ENCODE measurements around the gene ZNF407. TPM values are rescaled to one million over a fixed set of nuclear protein-coding genes. Genes with fewer than 3 reads are reported as not detected.

Gene ZNF407
- total and polyA plus RNA-seq, 12 donors = 2.5 to 14.9 (median 12.7) TPM

DNA sequence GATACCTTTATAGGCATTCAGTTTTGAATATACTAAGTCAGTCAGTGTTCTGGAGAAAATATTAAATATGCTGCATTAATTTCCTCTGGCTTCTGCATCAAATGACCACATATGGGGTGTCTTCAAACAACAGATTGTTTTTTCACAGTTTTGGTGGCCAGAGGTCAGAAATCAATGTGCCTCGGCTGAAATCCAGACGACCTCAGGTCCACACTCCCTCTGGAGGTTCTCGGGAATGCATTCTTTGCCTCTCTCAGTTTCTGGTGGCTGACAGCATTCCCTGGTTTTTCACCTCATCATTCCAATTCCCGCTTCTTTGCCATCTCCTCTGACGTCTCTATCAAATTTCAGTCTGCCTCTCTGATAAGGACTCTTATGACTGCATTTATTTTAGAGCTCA is 142.3 kb downstream of the ZNF407 start:
- TF ChIP-seq, protein P1, sequence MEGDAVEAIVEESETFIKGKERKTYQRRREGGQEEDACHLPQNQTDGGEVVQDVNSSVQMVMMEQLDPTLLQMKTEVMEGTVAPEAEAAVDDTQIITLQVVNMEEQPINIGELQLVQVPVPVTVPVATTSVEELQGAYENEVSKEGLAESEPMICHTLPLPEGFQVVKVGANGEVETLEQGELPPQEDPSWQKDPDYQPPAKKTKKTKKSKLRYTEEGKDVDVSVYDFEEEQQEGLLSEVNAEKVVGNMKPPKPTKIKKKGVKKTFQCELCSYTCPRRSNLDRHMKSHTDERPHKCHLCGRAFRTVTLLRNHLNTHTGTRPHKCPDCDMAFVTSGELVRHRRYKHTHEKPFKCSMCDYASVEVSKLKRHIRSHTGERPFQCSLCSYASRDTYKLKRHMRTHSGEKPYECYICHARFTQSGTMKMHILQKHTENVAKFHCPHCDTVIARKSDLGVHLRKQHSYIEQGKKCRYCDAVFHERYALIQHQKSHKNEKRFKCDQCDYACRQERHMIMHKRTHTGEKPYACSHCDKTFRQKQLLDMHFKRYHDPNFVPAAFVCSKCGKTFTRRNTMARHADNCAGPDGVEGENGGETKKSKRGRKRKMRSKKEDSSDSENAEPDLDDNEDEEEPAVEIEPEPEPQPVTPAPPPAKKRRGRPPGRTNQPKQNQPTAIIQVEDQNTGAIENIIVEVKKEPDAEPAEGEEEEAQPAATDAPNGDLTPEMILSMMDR (IDR thresholded peaks at IDR 0.05) = no peak
- ATAC-seq = no peak

DNA sequence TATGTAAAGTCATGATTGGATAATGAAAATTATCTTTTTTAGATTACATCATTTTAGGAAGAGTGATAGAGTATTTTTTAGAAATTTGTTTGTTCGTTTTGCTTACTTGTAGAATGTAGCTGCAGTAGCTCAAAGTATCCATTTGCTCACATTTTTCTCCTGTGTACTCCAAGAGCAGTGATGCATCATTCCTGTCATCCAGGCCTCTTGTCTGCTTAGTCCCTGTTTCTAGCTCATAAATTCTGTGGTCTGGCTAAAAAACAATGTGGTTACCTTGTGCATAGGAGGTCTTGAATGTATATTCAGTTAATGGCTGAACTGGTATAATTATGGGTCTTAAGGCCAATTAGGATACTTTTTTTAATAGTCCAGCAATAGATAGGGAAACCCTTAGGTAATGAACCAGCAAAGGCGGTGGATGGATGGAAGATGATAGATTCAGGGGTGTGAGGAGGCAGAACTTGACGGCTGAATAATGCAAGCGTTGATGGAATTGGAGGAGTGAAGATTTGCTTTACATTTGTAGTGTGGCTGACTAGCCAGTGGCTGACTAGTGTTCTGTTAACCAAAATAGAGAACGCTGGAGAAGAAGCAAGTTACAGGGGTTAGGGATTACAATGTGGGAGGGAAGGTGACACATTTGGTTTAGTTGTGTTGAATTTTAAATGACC is 145.0 kb downstream of the ZNF407 start:
- ATAC-seq (no peak), DNase-seq (no peak)
- Histone ChIP-seq H3K4me1 (no peaks in the 10 kb centered on the region), H3K36me3 (no peaks in the 10 kb centered on the region), H3K27me3 (no peaks in the 10 kb centered on the region), H3K27ac (no peak overlapping the region), H3K4me3 (no peak overlapping the region), H3K9me3 (no peaks in the 10 kb centered on the region)
- intact Hi-C loops (cut with DNase I) = no loop called here
- 90 to 93% methylated on average over 5 of the region's 5 CpGs for WGBS, 2 donors
- TF ChIP-seq, protein P1 (IDR thresholded peaks at IDR 0.05) = no peak

More for the DNA sequence above, 142.3 kb downstream of the ZNF407 start:
- intact Hi-C loops (cut with DNase I) = no loop called here
- no peak overlapping the region for H3K4me3 ChIP-seq
- H3K9me3 ChIP-seq = no peaks in the 10 kb centered on the region
- no peak for DNase-seq
- no peaks in the 10 kb centered on the region for H3K27me3 ChIP-seq
- H3K27ac ChIP-seq = no peak overlapping the region
- no peaks in the 10 kb centered on the region for H3K36me3 ChIP-seq
- 71 to 73% methylated on average over 5 of the region's 5 CpGs for WGBS, 2 donors
- no peaks in the 10 kb centered on the region for H3K4me1 ChIP-seq

DNA sequence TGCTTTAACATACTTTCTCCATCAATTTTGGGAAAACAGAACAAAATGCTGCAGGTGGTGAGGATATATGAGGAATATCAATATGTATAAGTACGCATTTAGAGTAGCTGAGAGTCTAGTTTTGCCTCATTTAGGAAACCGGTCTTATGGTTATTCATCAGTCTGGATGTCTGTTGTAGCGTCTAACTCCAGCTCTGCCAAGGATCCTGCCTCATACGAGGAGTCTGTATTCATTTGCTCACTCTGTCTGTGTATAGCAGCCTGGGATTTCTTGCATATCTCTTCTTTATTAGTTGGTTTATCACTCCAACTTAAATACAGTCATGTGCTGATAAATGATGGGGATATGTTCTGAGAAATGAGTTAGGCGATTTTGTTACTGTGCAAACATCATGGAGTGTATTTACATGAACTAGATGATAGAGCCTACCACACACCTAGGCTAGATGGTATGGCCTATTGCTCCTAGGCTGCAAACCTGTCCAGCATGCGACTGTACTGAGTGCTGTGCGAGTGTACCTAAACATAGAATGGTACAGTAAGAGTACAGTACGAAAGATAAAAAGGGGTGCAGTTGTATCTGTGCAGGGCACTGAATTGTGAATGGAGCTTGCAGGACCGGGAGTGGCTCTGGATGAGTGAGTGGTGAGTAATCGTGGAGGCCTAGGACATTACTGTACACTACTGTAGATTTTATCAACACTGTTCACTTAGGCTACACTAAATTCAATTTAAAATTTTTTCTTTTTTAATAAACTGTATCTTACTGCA is 148.1 kb downstream of the ZNF407 start:
- no peak for DNase-seq
- intact Hi-C loops (cut with DNase I) = no loop called here
- no peak for ATAC-seq
- 81 to 89% methylated on average over 10 of the region's 10 CpGs for WGBS, 2 donors
- Histone ChIP-seq H3K27me3 (no peaks in the 10 kb centered on the region), H3K4me1 (no peaks in the 10 kb centered on the region), H3K9me3 (no peaks in the 10 kb centered on the region), H3K27ac (no peak overlapping the region), H3K4me3 (no peak overlapping the region), H3K36me3 (no peaks in the 10 kb centered on the region)
- TF ChIP-seq, protein P1 (IDR thresholded peaks at IDR 0.05) = no peak

DNA sequence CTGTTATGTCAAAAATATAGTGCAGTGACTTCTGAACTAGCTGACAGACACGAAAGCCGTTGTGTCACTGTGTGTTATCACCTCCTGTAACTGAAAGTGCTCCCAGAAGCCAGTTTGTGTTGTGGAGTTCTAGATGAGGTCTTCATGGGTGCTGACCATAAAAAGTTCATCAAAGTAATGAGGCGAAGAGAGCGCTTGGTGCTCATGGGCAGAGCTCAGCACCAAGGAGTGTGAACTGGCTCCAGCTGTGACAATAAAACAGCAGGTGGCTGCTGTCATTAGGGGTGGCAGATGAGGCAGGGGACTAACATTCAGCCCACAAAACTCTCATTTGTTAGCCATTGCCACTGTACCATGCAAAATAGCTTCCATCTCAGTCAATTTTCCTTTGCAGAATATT is 151.1 kb downstream of the ZNF407 start:
- no peak overlapping the region for H3K27ac ChIP-seq
- H3K4me1 ChIP-seq = no peaks in the 10 kb centered on the region
- peaks cover 0 to 15% (median 0%) of the 10 kb centered on the region in 11 donors for H3K9me3 ChIP-seq
- H3K27me3 ChIP-seq = no peaks in the 10 kb centered on the region
- intact Hi-C loops (cut with DNase I) = no loop called here
- H3K36me3 ChIP-seq = no peaks in the 10 kb centered on the region
- TF ChIP-seq, protein P1 (IDR thresholded peaks at IDR 0.05) = no peak
- 81 to 82% methylated on average over 4 of the region's 4 CpGs for WGBS, 2 donors
- DNase-seq (no peak), ATAC-seq (peak in 1 of 8 donors; percentile 19)
- no peak overlapping the region for H3K4me3 ChIP-seq
